Testis (tissue), 3 donors: Measurements from ENCODE around the gene CTNNA2. TPM values are rescaled to one million over a fixed set of nuclear protein-coding genes. Genes with fewer than 3 reads are reported as not detected.

Experiments used
- DNase-seq: peaks from one replicate; pipeline ENCODE4 v3.0.0-alpha.2; 2019
- H3K27ac ChIP-seq, 2 donors: fragments of 200-600 bp; sonication (generic); one replicate each; pipeline ENCODE4 v1.5.1; 2019
- H3K27me3 ChIP-seq: fragments of 200-600 bp; sonication (generic); one replicate; pipeline ENCODE4 v1.5.1; 2019
- H3K36me3 ChIP-seq: fragments of 200-600 bp; sonication (generic); one replicate; pipeline ENCODE4 v1.5.1; 2017; ENCODE audit warnings: low read depth; ENCODE audit errors: missing control alignments
- H3K4me1 ChIP-seq: fragments of 200-600 bp; sonication (generic); one replicate; pipeline ENCODE4 v1.5.1; 2019
- H3K4me3 ChIP-seq, 2 donors: fragments of 200-600 bp; sonication (generic); one replicate each; pipeline ENCODE4 v1.5.1; 2017 to 2019
- H3K9me3 ChIP-seq: fragments of 200-600 bp; sonication (generic); one replicate; pipeline ENCODE4 v1.5.1; 2017
- POLR2A ChIP-seq: fragments of 450-650 bp; IDR thresholded peaks from one replicate; pipeline ENCODE4 v1.6.1; 2017; ENCODE audit warnings: antibody characterized with exemption, mild to moderate bottlenecking, moderate library complexity
- WGBS, 2 donors: methylation state at CpG; one replicate each; pipeline ENCODE4 v1.1.5; 2018; 5-methylcytosine and 5-hydroxymethylcytosine counted together
- intact Hi-C: fragments of 100-400 bp; cut with DNase I; formaldehyde crosslinking; loops from one replicate; pipeline ENCODE4 v1.15.1; 2023; ENCODE audit warnings: low total_unique reads
- polyA plus RNA-seq: library from polyadenylated mRNA; stranded (reverse); fragments of 350-450 nt; fragmentation: Illumina TruSeq; extraction: RNeasy Lipid Tissue Mini Kit (QIAGEN cat#74804); gene quantifications from one replicate; pipeline ENCODE4 v1.2.3, GENCODE V29; 2014; ENCODE audit warnings: low read depth, low replicate concordance; ENCODE audit not compliant: insufficient read depth
- total RNA-seq, 2 donors: library from RNA; depleted of rRNA; stranded (reverse); fragments of >200 nt; gene quantifications; one replicate each; pipeline ENCODE4 v1.2.3, GENCODE V29; 2016
- TF ChIP-seq, protein P1 (sequence below), 3 experiments: fragments of 450-650 bp in 2 of 3; fragments of 200-600 bp in 1 of 3; sonication (generic) in 1 of 3; IDR thresholded peaks; one replicate each; pipeline ENCODE4 v1.5.1; 2016 to 2019; ENCODE audit warnings: antibody characterized with exemption in 3 of 3, mild to moderate bottlenecking in 2 of 3, moderate library complexity in 1 of 3

CTNNA2 gene
- total and polyA plus RNA-seq, 3 donors from 2014 or later, result 36.8 to 44.5 (median 43.4) TPM

DNA sequence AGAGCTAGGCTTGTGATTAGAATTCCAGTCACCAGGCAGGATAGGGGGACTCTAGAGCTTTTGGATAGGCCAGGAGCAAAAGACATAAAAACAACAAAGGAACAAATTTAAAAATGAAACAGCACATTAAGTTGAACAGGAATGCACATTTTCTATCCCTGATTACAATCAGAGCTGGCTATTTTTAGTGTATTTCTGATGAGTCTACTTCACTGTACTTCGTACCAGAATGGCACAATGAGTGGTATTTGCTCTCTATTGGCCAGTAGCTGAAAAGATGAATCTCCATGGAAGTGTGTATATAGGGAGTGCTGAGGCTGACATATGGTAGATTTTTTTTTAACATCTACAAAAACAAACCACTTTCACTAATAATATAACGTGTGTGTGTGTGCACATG is 825.9 kb downstream of the CTNNA2 start:
- no peaks in the 10 kb centered on the region for H3K36me3 ChIP-seq
- 69 to 81% methylated on average over 2 of the region's 2 CpGs for whole genome bisulfite sequencing, 2 donors
- H3K27me3 ChIP-seq, result no peaks in the 10 kb centered on the region
- intact Hi-C loops, result no loop called here
- DNase-seq, result no peak
- H3K9me3 ChIP-seq, result no peaks in the 10 kb centered on the region
- H3K4me1 ChIP-seq, result no peaks in the 10 kb centered on the region
- no peak for TF ChIP-seq POLR2A
- TF ChIP-seq, protein P1, sequence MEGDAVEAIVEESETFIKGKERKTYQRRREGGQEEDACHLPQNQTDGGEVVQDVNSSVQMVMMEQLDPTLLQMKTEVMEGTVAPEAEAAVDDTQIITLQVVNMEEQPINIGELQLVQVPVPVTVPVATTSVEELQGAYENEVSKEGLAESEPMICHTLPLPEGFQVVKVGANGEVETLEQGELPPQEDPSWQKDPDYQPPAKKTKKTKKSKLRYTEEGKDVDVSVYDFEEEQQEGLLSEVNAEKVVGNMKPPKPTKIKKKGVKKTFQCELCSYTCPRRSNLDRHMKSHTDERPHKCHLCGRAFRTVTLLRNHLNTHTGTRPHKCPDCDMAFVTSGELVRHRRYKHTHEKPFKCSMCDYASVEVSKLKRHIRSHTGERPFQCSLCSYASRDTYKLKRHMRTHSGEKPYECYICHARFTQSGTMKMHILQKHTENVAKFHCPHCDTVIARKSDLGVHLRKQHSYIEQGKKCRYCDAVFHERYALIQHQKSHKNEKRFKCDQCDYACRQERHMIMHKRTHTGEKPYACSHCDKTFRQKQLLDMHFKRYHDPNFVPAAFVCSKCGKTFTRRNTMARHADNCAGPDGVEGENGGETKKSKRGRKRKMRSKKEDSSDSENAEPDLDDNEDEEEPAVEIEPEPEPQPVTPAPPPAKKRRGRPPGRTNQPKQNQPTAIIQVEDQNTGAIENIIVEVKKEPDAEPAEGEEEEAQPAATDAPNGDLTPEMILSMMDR (IDR thresholded peaks at IDR 0.05), result no peak
- H3K4me3 ChIP-seq, result no peak overlapping the region
- no peak overlapping the region for H3K27ac ChIP-seq

DNA sequence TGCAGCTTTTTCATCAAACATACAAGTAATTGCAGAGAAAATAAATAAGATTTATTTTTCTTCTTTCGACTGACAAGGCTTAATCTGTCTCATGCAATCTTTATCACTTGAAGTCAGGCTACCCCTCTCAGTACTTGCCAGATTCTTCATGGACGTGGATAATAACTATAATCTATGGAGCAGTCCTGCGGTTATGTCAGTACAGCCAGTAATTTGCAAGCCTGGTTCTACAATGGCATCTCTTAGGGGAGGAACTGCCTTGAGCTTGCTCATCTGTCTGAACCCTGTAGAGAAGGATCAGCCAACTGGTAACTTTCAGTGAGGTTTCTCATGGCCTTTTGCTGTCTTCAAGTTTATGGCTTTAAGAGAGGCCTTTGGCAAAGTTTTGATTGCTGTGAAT is 827.2 kb downstream of the CTNNA2 start:
- Histone ChIP-seq H3K9me3 (no peaks in the 10 kb centered on the region), H3K27me3 (no peaks in the 10 kb centered on the region), H3K4me3 (no peak overlapping the region), H3K27ac (no peak overlapping the region), H3K36me3 (no peaks in the 10 kb centered on the region), H3K4me1 (no peaks in the 10 kb centered on the region)
- intact Hi-C loops, result no loop called here
- 40 to 65% methylated on average over 3 of the region's 3 CpGs for WGBS, 2 donors
- TF ChIP-seq, protein P1 (IDR thresholded peaks at IDR 0.05), result no peak
- no peak for TF ChIP-seq POLR2A
- no peak for DNase-seq

DNA sequence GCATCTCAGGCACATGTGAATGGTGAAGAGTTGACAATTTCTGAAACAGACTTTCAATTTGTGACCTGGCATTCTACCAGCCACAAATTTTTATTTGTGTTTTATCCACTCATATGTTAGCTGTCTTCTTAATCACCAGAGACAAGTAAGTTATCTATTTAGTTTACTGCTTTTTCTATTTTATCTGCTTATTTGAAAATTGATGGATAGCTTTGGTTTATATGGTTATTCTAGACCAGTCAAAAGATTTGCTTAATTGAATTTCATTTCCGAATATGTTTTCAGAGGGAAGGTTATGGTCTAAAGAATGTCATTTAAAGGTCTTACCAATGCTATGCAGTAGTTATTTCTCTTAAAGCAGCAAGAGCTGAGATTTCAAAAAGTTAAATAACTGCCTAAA is 835.2 kb downstream of the CTNNA2 start:
- 74 to 88% methylated on average over 1 of the region's 1 CpG for WGBS, 2 donors
- intact Hi-C loops, result no loop called here
- no peaks in the 10 kb centered on the region for H3K9me3 ChIP-seq
- TF ChIP-seq POLR2A, result no peak
- TF ChIP-seq, protein P1 (IDR thresholded peaks at IDR 0.05), result no peak
- H3K4me1 ChIP-seq, result no peaks in the 10 kb centered on the region
- H3K27me3 ChIP-seq, result no peaks in the 10 kb centered on the region
- no peak overlapping the region for H3K27ac ChIP-seq
- H3K36me3 ChIP-seq, result no peaks in the 10 kb centered on the region
- no peak overlapping the region for H3K4me3 ChIP-seq
- DNase-seq, result no peak

DNA sequence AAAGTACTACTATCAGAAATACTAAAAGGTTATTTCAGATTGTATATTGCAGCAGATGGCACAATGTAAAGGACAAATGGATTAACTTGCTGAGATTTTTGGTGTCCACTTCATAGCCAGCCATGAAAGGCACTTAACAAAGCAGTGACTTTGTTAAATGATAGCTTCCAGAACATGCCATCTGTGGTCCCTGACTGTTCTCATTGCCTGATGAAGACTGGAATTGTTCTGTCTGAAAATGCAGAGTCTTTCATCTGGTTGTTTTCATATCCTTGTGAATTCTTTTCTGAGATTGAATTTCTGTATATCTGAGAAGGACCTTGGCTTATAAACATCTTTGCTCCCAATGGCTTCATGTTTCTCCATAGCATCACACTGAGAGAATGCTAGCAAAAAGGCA is 836.1 kb downstream of the CTNNA2 start:
- intact Hi-C loops, result no loop called here
- Histone ChIP-seq H3K27ac (no peak overlapping the region), H3K4me3 (no peak overlapping the region), H3K9me3 (no peaks in the 10 kb centered on the region), H3K4me1 (no peaks in the 10 kb centered on the region), H3K27me3 (no peaks in the 10 kb centered on the region), H3K36me3 (no peaks in the 10 kb centered on the region)
- DNase-seq, result no peak
- TF ChIP-seq, protein P1 (IDR thresholded peaks at IDR 0.05), result no peak
- no peak for TF ChIP-seq POLR2A

DNA sequence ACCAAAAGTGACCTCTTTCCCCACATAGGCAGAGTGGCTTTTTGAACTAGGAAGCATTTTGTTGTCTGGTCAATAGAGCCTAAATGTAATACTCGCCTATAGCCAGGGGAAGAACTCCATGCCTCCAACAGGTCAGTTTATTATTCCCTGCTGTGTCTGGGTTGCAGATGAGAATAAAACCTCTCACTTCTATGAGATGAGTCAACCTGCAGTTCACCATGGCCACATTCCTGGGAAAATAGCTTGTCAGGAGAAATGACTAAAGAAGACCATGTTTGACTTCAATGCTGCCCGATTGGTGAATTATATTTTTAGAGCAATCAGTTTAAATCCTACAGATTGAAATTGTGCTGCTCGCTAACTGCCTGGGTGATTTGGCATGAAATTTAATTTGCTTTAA is 838.4 kb downstream of the CTNNA2 start:
- H3K9me3 ChIP-seq, result no peaks in the 10 kb centered on the region
- 94 to 96% methylated on average over 3 of the region's 3 CpGs for WGBS, 2 donors

More for the DNA sequence above, 838.4 kb downstream of the CTNNA2 start:
- intact Hi-C loops, result no loop called here
- no peak overlapping the region for H3K4me3 ChIP-seq
- no peaks in the 10 kb centered on the region for H3K4me1 ChIP-seq
- DNase-seq, result no peak
- no peaks in the 10 kb centered on the region for H3K36me3 ChIP-seq
- no peak for TF ChIP-seq POLR2A
- TF ChIP-seq, protein P1 (IDR thresholded peaks at IDR 0.05), result no peak
- H3K27ac ChIP-seq, result no peak overlapping the region
- H3K27me3 ChIP-seq, result no peaks in the 10 kb centered on the region
